Measurements from ENCODE around the gene SSTR4.
A peak's percentile ranks its signal among the peaks of the same experiment; 100 is the strongest.

Gene SSTR4

GRCh38 chr20:23059846-23060245 is 24.7 kb downstream of the SSTR4 start:
- H3K4me1 ChIP-seq (ENCODE audit: control insufficient read depth, insufficient read depth, low read depth, low read length): peaks cover 7% of the 10 kb centered on the region
- no peak overlapping the region for H3K18ac ChIP-seq (ENCODE audit: low read depth in 1 of 2, low read length in 2 of 2)
- no peak overlapping the region for H3K14ac ChIP-seq (ENCODE audit: low read length in 2 of 2)
- DNase-seq: peak; percentile 55
- H3K4me2 ChIP-seq (ENCODE audit: low read length, poor library complexity, severe bottlenecking): no peak overlapping the region
- H3K4me3 ChIP-seq (ENCODE audit: insufficient read depth in 1 of 2, low read depth in 1 of 2, low read length in 2 of 2): no peak overlapping the region
- no peaks in the 10 kb centered on the region for H3K36me3 ChIP-seq (ENCODE audit: control insufficient read depth in 1 of 2, insufficient read depth in 2 of 2, low read depth in 1 of 2, low read length in 2 of 2)
- H3K23ac ChIP-seq (ENCODE audit: low read length in 2 of 2): no peak overlapping the region
- H3K9ac ChIP-seq (ENCODE audit: low read length): no peak overlapping the region
- no peak overlapping the region for H2BK5ac ChIP-seq (ENCODE audit: low read depth, low read length, poor library complexity, severe bottlenecking)
- WGBS: 57% methylated on average over 1 of the region's 3 CpGs
- H2AFZ ChIP-seq (ENCODE audit: low read depth, low read length): no peak overlapping the region
- H3K9me3 ChIP-seq (ENCODE audit: control insufficient read depth, low read length): no peaks in the 10 kb centered on the region
- no peak overlapping the region for H2BK15ac ChIP-seq (ENCODE audit: low read depth, poor library complexity, severe bottlenecking)
- no peak overlapping the region for H2BK12ac ChIP-seq (ENCODE audit: low read length in 2 of 2)
- no peaks in the 10 kb centered on the region for H3K27me3 ChIP-seq (ENCODE audit: control insufficient read depth in 1 of 2, insufficient read depth in 1 of 2, low read length in 2 of 2)
- H3K27ac ChIP-seq (ENCODE audit: low read length, poor library complexity, severe bottlenecking): no peak overlapping the region
- H4K8ac ChIP-seq (ENCODE audit: low read length): no peak overlapping the region
- no peak overlapping the region for H4K91ac ChIP-seq (ENCODE audit: low read length)
- H3K79me1 ChIP-seq (replicated peaks; ENCODE audit: low read length, poor library complexity, severe bottlenecking): no peaks in the 10 kb centered on the region
- H2BK120ac ChIP-seq (ENCODE audit: low read depth, low read length): no peak overlapping the region
- no peak overlapping the region for H3K4ac ChIP-seq (ENCODE audit: low read depth in 1 of 2, low read length in 2 of 2)
- no peak overlapping the region for H2AK5ac ChIP-seq (ENCODE audit: low read length, severe bottlenecking)

DNA sequence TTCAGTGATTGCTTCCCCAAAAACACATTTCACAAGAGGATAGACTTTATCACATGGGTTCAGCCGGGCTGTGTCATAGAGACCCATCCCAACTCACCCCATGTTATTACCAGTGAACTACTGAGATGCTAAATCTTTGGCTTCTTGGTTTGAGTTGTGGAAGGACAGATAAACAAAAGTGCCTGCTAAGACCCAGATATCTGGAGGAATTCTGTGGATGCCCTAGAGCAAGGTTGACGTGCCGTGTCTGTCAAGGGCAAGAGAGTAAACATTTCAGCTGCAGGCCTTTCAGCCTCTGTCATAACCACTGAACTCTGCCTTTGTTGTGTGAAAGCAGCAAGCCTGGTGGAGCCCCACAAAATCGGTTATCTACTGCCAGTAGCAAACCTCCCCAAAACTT is 25.5 kb downstream of the SSTR4 start:
- peak; percentile 52 for DNase-seq
- Histone ChIP-seq H3K14ac (ENCODE audit: low read length in 2 of 2) (no peak overlapping the region), H2AFZ (ENCODE audit: low read depth, low read length) (no peak overlapping the region), H3K27me3 (ENCODE audit: control insufficient read depth in 1 of 2, insufficient read depth in 1 of 2, low read length in 2 of 2) (no peaks in the 10 kb centered on the region), H4K91ac (ENCODE audit: low read length) (no peak overlapping the region), H3K4ac (ENCODE audit: low read depth in 1 of 2, low read length in 2 of 2) (peak overlapping the region in 1 of 2 experiments; percentile 3), H3K23ac (ENCODE audit: low read length in 2 of 2) (no peak overlapping the region), H3K36me3 (ENCODE audit: control insufficient read depth in 1 of 2, insufficient read depth in 2 of 2, low read depth in 1 of 2, low read length in 2 of 2) (no peaks in the 10 kb centered on the region), H3K4me1 (ENCODE audit: control insufficient read depth, insufficient read depth, low read depth, low read length) (peaks cover 7% of the 10 kb centered on the region), H3K9me3 (ENCODE audit: control insufficient read depth, low read length) (no peaks in the 10 kb centered on the region), H2BK120ac (ENCODE audit: low read depth, low read length) (peak overlapping the region; percentile 80), H3K18ac (ENCODE audit: low read depth in 1 of 2, low read length in 2 of 2) (peak overlapping the region in 1 of 2 experiments; percentile 58), H3K27ac (ENCODE audit: low read length, poor library complexity, severe bottlenecking) (no peak overlapping the region), H2AK5ac (ENCODE audit: low read length, severe bottlenecking) (no peak overlapping the region), H2BK5ac (ENCODE audit: low read depth, low read length, poor library complexity, severe bottlenecking) (no peak overlapping the region), H4K8ac (ENCODE audit: low read length) (no peak overlapping the region), H3K79me1 (replicated peaks; ENCODE audit: low read length, poor library complexity, severe bottlenecking) (no peaks in the 10 kb centered on the region), H3K4me2 (ENCODE audit: low read length, poor library complexity, severe bottlenecking) (no peak overlapping the region), H2BK12ac (ENCODE audit: low read length in 2 of 2) (peak overlapping the region in 1 of 2 experiments; percentile 28), H3K9ac (ENCODE audit: low read length) (no peak overlapping the region), H3K4me3 (ENCODE audit: insufficient read depth in 1 of 2, low read depth in 1 of 2, low read length in 2 of 2) (no peak overlapping the region), H2BK15ac (ENCODE audit: low read depth, poor library complexity, severe bottlenecking) (no peak overlapping the region)
- WGBS: 51% methylated on average over 3 of the region's 4 CpGs

- peak overlapping the region in 1 of 2 experiments; percentile 15 for H3K4me3 ChIP-seq (ENCODE audit: insufficient read depth in 1 of 2, low read depth in 1 of 2, low read length in 2 of 2)
These were observed 26.1 kb downstream of the SSTR4 start for GRCh38 chr20:23061262-23061661.

GRCh38 chr20:23061734-23062561 is 26.8 kb downstream of the SSTR4 start:
- Histone ChIP-seq H3K9ac (ENCODE audit: low read length) (peak overlapping the region; percentile 56), H3K27ac (ENCODE audit: low read length, poor library complexity, severe bottlenecking) (no peak overlapping the region), H2AK5ac (ENCODE audit: low read length, severe bottlenecking) (no peak overlapping the region), H2AFZ (ENCODE audit: low read depth, low read length) (no peak overlapping the region), H2BK120ac (ENCODE audit: low read depth, low read length) (peak overlapping the region; percentile 11), H4K91ac (ENCODE audit: low read length) (peak overlapping the region; percentile 70), H3K18ac (ENCODE audit: low read depth in 1 of 2, low read length in 2 of 2) (peak overlapping the region; percentile 3 to 67), H3K36me3 (ENCODE audit: control insufficient read depth in 1 of 2, insufficient read depth in 2 of 2, low read depth in 1 of 2, low read length in 2 of 2) (no peaks in the 10 kb centered on the region), H4K8ac (ENCODE audit: low read length) (peak overlapping the region; percentile 60), H3K4me1 (ENCODE audit: control insufficient read depth, insufficient read depth, low read depth, low read length) (peaks cover 7% of the 10 kb centered on the region), H2BK5ac (ENCODE audit: low read depth, low read length, poor library complexity, severe bottlenecking) (no peak overlapping the region), H3K4me2 (ENCODE audit: low read length, poor library complexity, severe bottlenecking) (no peak overlapping the region), H3K4ac (ENCODE audit: low read depth in 1 of 2, low read length in 2 of 2) (peak overlapping the region in 1 of 2 experiments; percentile 53), H3K79me1 (replicated peaks; ENCODE audit: low read length, poor library complexity, severe bottlenecking) (no peaks in the 10 kb centered on the region), H2BK15ac (ENCODE audit: low read depth, poor library complexity, severe bottlenecking) (no peak overlapping the region), H2BK12ac (ENCODE audit: low read length in 2 of 2) (peak overlapping the region; percentile 86 to 96), H3K14ac (ENCODE audit: low read length in 2 of 2) (no peak overlapping the region), H3K27me3 (ENCODE audit: control insufficient read depth in 1 of 2, insufficient read depth in 1 of 2, low read length in 2 of 2) (no peaks in the 10 kb centered on the region), H3K9me3 (ENCODE audit: control insufficient read depth, low read length) (no peaks in the 10 kb centered on the region), H3K23ac (ENCODE audit: low read length in 2 of 2) (no peak overlapping the region), H3K4me3 (ENCODE audit: insufficient read depth in 1 of 2, low read depth in 1 of 2, low read length in 2 of 2) (peak overlapping the region in 1 of 2 experiments; percentile 15)
- WGBS: 6% methylated on average over 7 of the region's 8 CpGs
- DNase-seq: peak; percentile 92

More at GRCh38 chr20:23061262-23061661, 26.1 kb downstream of the SSTR4 start:
- Histone ChIP-seq H4K8ac (ENCODE audit: low read length) (peak overlapping the region; percentile 33), H2BK5ac (ENCODE audit: low read depth, low read length, poor library complexity, severe bottlenecking) (no peak overlapping the region), H3K4me1 (ENCODE audit: control insufficient read depth, insufficient read depth, low read depth, low read length) (peaks cover 7% of the 10 kb centered on the region), H2AFZ (ENCODE audit: low read depth, low read length) (no peak overlapping the region), H3K9ac (ENCODE audit: low read length) (peak overlapping the region; percentile 56), H3K4ac (ENCODE audit: low read depth in 1 of 2, low read length in 2 of 2) (peak overlapping the region; percentile 1 to 52), H2BK120ac (ENCODE audit: low read depth, low read length) (peak overlapping the region; percentile 11), H2BK12ac (ENCODE audit: low read length in 2 of 2) (peak overlapping the region; percentile 67 to 86), H3K9me3 (ENCODE audit: control insufficient read depth, low read length) (no peaks in the 10 kb centered on the region), H3K23ac (ENCODE audit: low read length in 2 of 2) (no peak overlapping the region), H2AK5ac (ENCODE audit: low read length, severe bottlenecking) (no peak overlapping the region), H3K36me3 (ENCODE audit: control insufficient read depth in 1 of 2, insufficient read depth in 2 of 2, low read depth in 1 of 2, low read length in 2 of 2) (no peaks in the 10 kb centered on the region), H3K27me3 (ENCODE audit: control insufficient read depth in 1 of 2, insufficient read depth in 1 of 2, low read length in 2 of 2) (no peaks in the 10 kb centered on the region), H2BK15ac (ENCODE audit: low read depth, poor library complexity, severe bottlenecking) (peak overlapping the region; percentile 15), H3K4me2 (ENCODE audit: low read length, poor library complexity, severe bottlenecking) (no peak overlapping the region), H3K18ac (ENCODE audit: low read depth in 1 of 2, low read length in 2 of 2) (peak overlapping the region; percentile 31 to 58), H3K79me1 (replicated peaks; ENCODE audit: low read length, poor library complexity, severe bottlenecking) (no peaks in the 10 kb centered on the region), H4K91ac (ENCODE audit: low read length) (peak overlapping the region; percentile 73), H3K14ac (ENCODE audit: low read length in 2 of 2) (no peak overlapping the region), H3K27ac (ENCODE audit: low read length, poor library complexity, severe bottlenecking) (no peak overlapping the region)
- no peak for DNase-seq
- WGBS: 92% methylated on average over 4 of the region's 5 CpGs

Measured in mesenchymal stem cell (in vitro differentiated cells and primary cell).